Kidney epithelial cell (primary cell): ENCODE measurements around the gene SLC23A2. TPM values are rescaled to one million over a fixed set of nuclear protein-coding genes. Genes with fewer than 3 reads are reported as not detected.
"Not testable (repeated sequence)": the region's sequence is repeated elsewhere in the genome, so short reads cannot be mapped to it uniquely, and the experiment has no call there.

Source experiments
- DNase-seq: peaks from one replicate; pipeline ENCODE4 v3.0.0-alpha.2; 2010; ENCODE audit warnings: low read depth
- H3K27me3 ChIP-seq: 2 replicates; pipeline ENCODE4 v1.6.0; 2011; ENCODE audit warnings: low read length; ENCODE audit not compliant: control insufficient read depth, insufficient read depth
- H3K36me3 ChIP-seq: 2 replicates; pipeline ENCODE4 v1.5.1; 2011; ENCODE audit warnings: low read length; ENCODE audit not compliant: control insufficient read depth, insufficient read depth
- H3K4me3 ChIP-seq: 2 replicates; pipeline ENCODE4 v1.5.1; 2011; ENCODE audit warnings: low read depth, mild to moderate bottlenecking, control low read depth, low read length
- CTCF ChIP-seq: IDR thresholded peaks from 2 replicates; pipeline ENCODE4 v1.5.1; 2011; ENCODE audit warnings: mild to moderate bottlenecking, moderate library complexity, low read length, control low read depth, inconsistent platforms; ENCODE audit not compliant: insufficient read depth, poor library complexity, severe bottlenecking
- total RNA-seq: library from RNA; depleted of rRNA; stranded (reverse); fragments of >200 nt; gene quantifications from 2 replicates; pipeline ENCODE4 v1.2.3, GENCODE V29; 2015

The SLC23A2 gene
- total RNA-seq, 1 donor from 2014 or later: 21.4 TPM

- Histone ChIP-seq H3K4me3 (no peak overlapping the region), H3K36me3 (no peaks in the 10 kb centered on the region), H3K27me3 (no peaks in the 10 kb centered on the region)
- no peak for DNase-seq
- TF ChIP-seq CTCF: no peak
These were observed 29.9 kb upstream of the SLC23A2 start for GRCh38 chr20:5031206-5031557.

GRCh38 chr20:5030348-5031205 lies 29.3 kb upstream of the SLC23A2 start:
- Histone ChIP-seq H3K36me3 (no peaks in the 10 kb centered on the region), H3K4me3 (no peak overlapping the region), H3K27me3 (no peaks in the 10 kb centered on the region)
- no peak for DNase-seq
- no peak for TF ChIP-seq CTCF

- not testable (repeated sequence) for DNase-seq, H3K27me3 ChIP-seq, H3K36me3 ChIP-seq, H3K4me3 ChIP-seq
These were observed 27.1 kb upstream of the SLC23A2 start for GRCh38 chr20:5028258-5029059.

GRCh38 chr20:5024982-5025381 lies 23.7 kb upstream of the SLC23A2 start:
- Histone ChIP-seq H3K36me3 (no peaks in the 10 kb centered on the region), H3K27me3 (no peaks in the 10 kb centered on the region), H3K4me3 (no peak overlapping the region)
- no peak for DNase-seq
- TF ChIP-seq CTCF: no peak

GRCh38 chr20:5024103-5024502 lies 22.8 kb upstream of the SLC23A2 start:
- Histone ChIP-seq H3K4me3 (no peak overlapping the region), H3K27me3 (no peaks in the 10 kb centered on the region), H3K36me3 (no peaks in the 10 kb centered on the region)
- no peak for DNase-seq
- no peak for TF ChIP-seq CTCF

- DNase-seq, H3K36me3 ChIP-seq, H3K4me3 ChIP-seq, H3K27me3 ChIP-seq: not testable (repeated sequence)
These were observed 21.9 kb upstream of the SLC23A2 start for GRCh38 chr20:5023171-5023570.
